ENCODE data around the gene PADI1.

Gene PADI1, protein sequence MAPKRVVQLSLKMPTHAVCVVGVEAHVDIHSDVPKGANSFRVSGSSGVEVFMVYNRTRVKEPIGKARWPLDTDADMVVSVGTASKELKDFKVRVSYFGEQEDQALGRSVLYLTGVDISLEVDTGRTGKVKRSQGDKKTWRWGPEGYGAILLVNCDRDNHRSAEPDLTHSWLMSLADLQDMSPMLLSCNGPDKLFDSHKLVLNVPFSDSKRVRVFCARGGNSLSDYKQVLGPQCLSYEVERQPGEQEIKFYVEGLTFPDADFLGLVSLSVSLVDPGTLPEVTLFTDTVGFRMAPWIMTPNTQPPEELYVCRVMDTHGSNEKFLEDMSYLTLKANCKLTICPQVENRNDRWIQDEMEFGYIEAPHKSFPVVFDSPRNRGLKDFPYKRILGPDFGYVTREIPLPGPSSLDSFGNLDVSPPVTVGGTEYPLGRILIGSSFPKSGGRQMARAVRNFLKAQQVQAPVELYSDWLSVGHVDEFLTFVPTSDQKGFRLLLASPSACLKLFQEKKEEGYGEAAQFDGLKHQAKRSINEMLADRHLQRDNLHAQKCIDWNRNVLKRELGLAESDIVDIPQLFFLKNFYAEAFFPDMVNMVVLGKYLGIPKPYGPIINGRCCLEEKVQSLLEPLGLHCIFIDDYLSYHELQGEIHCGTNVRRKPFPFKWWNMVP

DNA sequence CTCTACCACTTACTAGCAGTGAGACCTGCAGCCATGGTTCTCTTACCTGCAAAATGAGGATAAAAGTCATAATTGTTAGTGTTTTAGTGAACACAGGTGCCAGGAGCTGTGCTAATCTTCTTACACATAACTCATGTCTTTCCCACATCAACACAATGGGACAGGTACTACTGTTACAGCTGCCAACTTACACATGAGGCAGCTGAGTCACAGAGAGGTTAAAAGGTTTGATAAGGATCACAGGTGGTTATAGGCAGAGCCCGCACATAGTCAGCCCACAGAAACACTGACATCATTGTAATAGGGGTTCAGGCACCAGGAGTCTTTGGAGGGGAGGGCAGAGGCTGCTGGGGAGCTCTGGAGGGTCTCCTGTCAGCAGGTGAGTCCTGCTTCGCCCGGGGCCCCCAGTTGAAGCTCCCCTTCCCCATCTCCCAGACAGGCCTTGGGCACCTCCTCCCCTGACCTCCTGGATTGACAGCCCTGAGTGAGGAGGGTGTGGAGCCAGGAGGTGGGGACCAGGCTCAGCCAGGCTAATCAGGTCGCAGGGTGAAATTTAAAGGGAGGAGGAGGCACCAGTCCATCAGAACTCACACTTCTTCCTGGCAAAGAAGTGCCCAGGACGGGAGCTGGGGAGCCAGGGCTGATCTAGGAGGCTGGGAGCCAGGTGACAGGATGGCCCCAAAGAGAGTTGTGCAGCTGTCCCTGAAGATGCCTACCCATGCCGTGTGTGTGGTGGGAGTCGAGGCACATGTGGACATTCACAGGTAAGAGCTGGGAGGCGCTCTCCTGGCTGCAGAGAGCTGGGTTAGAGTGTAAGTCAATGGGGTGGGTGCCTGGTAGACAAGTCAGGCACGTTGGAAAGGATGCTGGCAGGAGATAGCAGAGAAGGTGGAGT lies at the start of gene PADI1:
PADI1 (plus strand) TSS at position 583 of the 895 bp plus-strand sequence; CDS start at position 673, 90 bp downstream.
- DNase-seq (ENCODE audit: low spot score), result peak; percentile 34

DNA sequence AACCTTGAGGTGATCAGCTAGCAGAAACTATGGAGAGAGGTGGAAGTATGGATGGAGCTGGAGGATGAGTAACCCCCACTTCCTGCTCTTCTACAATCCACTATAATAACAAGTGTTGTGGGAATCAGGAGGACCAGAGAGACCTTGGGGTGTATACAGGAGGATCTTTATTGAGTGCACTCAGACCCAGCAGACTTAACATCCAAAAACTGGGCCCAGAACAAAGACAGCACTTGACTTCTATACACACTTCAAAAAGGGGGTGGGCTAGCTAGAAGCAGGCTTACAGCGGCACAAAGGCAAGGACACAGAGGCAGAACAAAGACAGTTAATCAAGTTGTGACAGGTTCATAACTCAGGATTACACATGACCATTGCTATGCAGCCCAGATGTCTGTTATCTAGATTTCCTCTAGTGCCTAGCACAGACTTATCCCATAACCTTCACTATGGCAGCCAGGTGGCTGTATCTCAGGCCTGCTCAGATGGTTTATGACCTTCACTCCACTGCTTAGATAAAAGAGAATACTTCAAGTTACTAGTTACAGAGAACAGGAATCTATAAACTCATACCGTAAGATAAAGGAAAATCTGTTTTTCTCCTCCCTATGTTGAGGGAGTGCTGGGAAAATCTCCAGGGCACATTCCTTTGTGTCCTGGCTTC lies 49.5 kb upstream of the PADI1 start:
- DNase-seq (ENCODE audit: low spot score), result no peak

DNA sequence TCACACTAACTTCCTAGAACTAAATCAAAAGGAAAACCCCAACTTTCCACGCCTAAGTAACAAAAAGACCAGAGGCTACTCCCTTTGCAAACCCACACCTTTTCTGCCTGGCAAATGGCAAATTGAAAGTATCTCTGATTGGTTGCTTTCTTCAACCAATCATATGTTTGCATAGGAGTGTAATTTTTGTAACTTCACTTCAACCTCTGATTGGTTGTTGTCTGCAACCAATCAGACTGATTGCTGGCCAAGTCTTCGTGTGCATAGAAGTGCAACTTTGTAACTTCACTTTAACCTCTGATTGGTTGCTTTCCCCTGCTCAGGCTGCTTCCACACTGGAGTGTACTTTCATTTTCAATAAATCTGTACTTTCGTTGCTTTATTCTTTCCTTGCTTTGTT lies 48.8 kb upstream of the PADI1 start:
- DNase-seq (ENCODE audit: low spot score), result no peak

DNA sequence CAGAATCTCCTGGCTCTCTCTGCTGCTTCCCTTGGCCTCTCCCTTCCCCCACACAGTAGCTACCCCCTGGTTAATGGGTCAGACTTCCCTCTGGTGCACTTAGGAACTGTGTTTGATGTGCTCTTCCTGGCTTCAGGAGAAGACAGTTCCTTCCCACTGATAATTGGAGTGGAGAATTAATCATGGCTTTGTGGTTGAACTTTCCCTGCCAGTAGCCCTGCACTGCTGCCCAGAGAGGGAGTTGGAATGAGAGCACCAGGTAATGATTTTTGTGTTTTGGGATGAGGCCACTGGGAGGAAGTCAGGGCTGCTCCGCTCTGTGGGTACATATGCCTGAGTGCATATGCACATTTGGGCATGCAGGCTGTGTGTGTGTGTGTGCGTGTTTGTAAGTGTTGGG lies 46.0 kb upstream of the PADI1 start:
- no peak for DNase-seq (ENCODE audit: low spot score)

DNA sequence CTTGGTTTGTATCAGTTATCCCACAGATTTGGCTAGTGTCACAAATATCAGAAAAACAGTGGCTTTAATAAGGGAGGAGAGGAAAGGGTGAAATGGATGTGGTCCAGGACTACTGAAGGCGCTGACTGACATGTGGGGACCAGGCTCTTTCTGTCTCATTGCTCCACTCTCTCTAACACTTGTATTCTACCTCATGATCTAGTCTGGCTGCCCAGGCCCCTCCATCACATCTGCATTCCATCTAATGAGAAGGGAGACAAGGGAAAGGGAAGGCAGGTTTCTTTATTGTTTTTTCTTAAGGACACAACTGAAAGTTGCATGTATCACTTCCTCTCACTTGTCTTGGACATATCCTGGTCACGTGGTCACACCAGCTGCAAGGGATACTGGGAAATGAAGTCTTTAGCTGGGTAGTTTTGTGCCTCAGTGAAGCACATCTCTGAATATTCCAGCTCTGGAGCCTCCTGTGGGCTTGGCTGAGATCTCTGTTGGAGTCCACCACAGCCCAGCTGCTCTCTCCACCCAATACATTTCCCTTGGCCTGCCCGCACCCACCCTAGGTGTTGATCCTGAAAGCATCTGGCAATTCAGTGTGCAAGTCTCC lies 43.7 kb upstream of the PADI1 start:
- no peak for DNase-seq (ENCODE audit: low spot score)

DNA sequence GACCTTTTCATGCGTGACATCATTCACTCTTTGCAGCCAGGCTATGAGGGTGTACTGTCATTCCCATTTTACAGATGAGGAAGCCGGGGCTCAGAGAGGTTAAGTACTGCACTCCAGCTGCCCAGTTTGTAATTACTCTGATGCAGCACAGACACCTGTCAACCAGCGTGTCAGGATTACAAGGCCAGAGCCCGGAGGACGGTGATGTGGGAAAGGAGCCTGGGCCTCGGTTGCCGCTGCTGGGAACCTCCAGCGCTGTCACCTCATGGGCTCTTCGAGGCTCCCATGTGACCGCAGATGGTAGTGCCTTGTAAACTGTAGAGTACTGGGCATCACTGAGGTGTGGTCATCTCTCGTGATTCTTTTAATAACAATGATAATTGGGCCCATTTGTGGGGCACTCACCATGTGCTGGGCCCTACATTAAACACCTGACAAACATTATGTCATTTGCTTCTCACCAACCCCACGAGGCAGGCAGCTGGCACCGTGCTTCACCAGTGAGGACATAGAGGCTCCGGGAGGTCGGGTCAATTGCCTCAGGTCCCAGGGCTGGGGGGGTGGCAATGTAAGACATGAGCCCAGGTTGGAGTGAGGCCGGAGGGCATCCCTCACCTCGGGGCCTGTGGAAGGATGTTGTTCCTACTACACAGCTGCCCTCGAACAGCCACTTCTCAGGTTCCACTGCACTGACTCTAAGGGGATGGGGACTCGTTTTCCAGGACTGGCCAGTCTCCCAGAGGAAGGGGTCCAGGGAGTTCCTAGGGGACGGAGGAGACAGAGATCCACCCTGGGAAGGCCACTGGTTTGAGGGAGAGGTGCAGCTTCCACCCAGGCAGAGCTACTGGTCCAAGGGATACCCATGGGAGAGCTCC lies 42.8 kb upstream of the PADI1 start:
- no peak for DNase-seq (ENCODE audit: low spot score)

DNA sequence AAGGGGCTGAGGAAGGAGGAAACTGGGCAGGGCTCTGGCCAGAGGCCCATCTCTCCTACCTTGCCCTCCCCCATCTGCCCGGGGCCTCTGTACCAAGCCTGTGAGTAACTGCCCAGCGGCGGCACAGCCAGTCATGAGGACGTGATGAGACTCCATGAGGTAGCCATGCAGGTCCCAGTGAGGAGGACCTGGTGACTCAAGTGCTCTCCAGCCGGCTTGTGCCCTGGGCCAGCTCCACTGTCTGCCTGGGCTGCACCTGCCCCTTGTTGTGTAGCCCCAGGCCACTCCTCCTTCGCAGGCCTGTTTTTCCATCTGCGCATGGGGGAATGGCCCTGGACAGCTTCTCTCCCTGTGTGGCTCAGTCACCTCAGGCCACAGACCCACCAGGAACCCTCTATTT lies 42.0 kb upstream of the PADI1 start:
- no peak for DNase-seq (ENCODE audit: low spot score)

DNA sequence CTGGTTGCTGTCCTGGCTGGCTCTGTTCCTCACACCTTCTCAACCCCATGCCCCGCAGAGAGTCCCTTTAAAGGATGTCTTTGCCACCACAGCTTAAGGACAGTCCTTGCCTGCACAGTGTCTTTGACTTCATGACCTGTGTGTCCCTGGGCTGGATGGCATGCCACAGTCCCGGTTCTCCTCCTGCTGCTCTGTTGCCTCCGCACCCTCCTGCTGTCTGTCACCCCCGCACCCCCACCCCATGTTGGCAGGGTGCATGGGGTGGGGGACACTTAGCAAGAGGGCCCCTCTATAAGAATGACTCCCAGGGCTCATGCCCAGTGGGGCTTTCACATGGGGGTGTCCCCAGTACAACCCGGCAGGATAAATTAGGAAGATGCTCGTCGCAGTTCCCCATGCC lies 41.6 kb upstream of the PADI1 start:
- DNase-seq (ENCODE audit: low spot score), result no peak

DNA sequence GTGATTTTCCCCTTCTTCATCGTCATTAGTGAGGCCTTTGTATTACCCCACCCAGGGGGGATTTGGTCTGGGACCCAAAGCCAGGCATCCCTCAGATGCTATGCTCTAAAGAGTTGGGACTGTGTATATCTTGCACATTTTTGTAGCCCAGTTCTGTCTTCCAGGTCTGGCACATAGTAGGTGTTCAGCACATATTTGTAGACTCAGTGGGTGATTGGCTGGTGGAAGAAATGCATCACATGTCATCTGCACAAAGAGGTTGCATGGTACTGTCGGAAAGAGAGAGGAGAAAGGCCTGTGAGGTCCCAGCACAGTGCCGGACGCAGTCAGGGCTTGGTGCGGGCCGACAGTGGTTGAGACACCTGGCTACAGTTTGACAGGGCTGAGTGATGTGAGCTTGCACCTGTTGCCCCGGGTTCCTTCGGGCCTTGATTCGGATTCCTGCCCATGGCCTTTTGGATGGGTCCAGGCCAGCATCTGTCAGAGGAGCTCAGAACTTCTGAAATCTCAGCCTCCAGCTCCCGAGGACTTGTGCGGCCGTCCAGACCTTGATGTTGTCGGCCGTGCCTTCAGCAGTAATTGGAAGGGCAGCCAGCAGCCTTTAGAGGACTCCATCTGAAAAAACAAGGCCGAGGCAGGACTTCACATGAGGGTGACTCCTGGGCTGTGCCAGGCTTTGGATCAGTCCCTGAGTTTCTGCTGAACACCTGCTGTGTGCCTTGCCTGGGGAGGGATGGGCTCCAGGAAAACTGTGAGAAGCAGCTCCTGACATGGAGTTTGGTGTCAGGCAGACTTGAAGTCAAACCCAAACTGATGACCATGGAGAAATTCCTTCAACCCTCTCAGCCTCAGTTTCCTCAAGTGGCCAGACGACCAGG lies 40.9 kb upstream of the PADI1 start:
- no peak for DNase-seq (ENCODE audit: low spot score)

DNA sequence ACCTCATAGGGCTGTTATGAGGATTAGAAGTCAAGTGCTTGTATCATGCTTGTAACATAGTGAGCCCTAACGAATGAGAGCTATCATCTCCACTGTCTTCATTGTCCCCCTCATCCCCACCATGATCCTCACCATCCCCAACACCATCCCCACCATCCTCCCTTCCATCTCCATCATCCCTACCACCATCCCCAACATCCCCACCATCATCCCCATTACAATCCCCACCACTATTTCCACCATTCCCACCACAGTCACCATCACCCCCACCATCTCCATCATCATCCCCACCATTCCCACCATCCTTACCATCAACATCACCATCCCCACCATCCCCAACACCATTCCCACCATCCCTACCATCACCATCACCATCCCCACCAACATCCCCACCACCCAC lies 39.1 kb upstream of the PADI1 start:
- no peak for DNase-seq (ENCODE audit: low spot score)

DNA sequence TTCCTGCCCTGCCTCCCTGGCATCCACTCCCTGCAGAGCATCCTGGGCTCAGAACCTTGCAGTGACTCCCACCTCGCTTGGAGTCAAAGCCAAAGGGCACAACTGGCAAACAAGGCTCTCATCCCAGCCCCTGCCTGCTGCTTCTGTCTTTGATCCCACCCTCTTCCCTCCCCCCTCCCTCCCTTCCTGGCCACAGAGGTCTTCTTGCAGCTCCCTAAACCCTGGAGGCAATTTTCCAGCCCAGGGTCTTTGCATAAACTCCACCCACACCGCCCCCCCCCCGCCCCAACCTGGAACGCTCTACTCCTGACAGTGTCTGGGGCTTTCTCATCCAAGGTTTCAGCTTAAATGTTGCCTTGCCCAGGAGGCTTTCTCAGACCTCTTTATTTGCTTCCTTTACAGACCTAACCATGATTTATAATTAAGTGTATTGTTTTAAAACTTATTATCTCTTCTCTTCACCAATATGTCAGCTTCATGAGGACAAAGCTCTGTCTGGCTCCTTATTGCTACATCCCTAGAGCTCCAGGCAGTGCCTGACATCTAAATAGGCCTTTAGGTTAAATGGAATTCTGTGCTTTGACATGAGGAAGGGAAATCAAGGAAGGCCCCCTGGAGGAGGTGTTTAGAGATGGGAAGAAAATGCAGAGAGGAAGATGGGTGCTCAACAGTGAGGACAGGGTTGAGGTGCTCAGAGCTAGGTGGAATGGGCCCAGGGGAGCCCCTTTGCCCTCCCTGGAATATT lies 37.7 kb upstream of the PADI1 start:
- DNase-seq (ENCODE audit: low spot score), result no peak

DNA sequence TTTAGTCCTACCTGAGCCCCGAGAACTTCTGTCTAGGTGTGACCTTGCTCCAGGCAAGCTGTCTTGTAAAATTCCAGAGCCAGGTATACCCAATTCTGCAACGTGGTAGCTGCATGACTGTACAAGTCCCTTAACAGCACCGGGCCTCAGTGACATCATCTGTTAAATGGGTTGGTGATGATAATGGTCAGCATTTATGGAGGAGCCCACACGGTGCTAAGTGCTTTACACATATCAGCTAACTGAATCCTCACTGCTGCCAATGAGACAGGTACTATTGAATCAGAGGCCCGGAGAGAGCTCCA lies 37.2 kb upstream of the PADI1 start:
- DNase-seq (ENCODE audit: low spot score), result no peak

DNA sequence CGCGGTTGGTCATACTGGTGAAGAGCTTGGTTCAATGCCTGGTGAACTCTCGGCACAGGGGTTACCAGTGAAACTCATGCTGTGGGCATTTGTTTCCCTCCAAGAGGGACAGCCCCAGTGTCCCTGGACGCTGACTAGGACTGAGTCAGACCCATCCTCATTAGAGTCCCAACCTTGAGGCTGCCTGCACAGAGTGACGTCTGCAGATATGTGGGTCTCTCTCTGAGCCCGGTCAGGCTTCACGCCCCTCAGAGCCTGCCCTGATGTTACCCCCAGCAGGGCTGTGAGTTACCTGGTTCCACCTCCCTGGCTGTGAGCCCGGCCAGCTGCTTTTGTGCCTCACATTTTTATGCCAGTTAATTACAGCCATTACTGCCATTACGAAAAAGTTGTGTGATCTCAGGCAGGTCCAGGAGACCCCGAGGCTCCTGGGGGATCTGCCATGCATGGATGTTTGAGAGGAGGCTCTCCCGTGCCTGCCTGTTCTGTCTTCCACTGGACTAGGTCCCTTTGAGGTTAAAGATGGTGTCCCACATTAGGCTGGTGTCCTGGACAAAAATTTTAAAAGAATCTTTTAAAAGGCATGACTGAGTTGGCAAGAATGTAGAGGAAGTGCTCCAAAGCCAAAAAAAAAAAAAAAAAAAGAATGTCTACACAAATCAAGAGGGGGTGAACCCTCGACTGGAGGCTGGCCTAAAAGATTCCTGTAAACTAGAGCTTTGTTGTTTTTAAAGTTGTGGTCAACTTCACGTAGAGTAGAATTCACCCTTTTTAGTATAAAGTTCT lies 36.6 kb upstream of the PADI1 start:
- peak; percentile 45 for DNase-seq (ENCODE audit: low spot score)

DNA sequence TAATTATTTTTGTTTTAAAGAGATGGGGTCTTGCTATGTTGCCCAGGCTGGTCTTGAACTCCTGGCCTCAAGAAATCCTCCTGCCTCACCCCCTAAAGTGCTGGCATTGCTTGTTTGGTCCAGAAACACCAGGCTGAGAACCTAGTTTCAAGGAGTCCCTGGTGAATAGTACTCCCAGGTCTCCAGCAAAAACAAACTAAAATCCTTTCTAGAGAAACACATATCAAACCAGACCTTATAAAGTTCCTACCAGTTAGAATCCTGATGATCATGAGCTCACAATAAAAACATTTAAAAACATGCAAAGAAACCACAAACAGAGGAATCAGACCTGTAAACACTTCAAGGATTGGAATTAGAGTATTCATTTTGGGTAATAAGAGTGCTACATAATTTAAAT lies 34.4 kb upstream of the PADI1 start:
- DNase-seq (ENCODE audit: low spot score), result no peak

DNA sequence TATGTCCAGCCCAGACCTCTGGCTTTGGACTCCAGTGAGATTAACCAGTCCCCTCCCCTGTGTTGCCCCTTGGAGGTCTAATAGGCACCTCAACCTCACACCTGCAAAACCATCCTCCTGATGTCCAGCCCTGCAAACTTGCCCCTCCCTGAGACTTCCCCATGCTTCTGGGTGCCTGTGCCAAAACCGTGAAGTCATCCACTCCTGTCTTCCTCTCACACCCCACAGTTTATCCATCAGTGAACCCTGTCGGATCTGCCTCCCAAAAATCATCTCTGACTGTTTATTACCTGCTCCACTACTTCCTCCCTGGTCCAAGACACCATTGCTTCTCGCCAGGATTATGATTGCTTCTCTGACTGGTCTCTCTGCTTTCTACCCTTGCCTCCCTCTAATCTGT lies 31.7 kb upstream of the PADI1 start:
- no peak for DNase-seq (ENCODE audit: low spot score)

DNA sequence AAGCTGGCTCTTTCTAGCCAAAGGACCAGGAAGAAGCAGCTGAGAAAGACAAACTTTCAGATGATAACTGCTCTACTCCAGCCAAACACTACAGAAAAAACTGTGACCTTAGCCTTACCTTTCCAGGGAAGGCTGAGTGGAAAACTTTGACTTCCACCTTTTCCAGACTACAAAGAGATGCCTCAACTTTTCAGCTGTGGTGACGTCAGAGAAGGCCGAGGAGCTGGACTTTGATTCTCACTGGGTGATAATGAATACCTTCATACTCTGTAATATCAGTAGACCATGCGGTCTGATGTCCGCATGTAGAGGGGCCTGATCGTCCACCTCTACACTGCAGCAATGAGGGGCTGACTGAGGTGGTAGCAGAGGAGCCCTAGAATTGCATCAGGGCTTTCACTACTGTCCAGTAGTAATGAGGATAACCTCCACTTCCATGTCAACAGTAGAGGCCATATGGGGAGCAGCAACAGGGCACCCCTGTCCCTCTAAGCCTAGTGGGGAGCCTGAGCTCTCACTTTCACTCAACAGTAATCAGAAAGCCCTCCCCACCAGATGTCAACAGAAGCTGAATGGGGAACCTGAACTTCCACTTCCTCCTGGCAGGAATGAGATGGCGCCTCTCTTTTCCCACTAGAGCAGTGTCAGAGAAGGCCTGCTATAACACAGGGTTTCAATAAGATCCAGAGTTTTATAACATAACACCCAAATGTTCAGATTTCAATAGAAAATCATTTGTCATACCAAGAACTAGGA lies 28.4 kb upstream of the PADI1 start:
- DNase-seq (ENCODE audit: low spot score), result no peak

DNA sequence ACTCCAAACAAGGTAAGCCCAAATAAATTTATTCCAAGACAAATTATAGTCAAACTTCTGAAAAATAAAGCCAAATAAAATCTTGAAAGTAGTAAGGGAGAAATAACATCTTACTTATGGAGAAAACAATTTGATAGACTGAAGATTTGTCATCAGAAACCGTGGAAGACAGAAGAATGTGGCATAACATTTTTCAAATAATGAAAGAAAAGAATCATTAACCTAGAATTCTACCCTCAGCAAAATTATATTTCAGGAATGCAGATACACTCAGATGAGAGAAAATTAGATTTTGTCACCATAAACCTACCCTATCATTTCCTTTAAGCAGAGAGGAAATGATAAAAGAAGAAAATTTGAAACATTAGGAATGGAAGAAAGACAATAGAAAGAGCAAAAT lies 27.3 kb upstream of the PADI1 start:
- no peak for DNase-seq (ENCODE audit: low spot score)
